GM18498 (cell line): Measurements from ENCODE around the gene PLXNA2.

ENCODE experiments used
- ATAC-seq: cut with Tn5 transposase; IDR thresholded peaks from one replicate; pipeline ENCODE4 v1.9.1; 2021; ENCODE audit warnings: mild to moderate bottlenecking, moderate library complexity; ENCODE audit not compliant: unreplicated experiment

The PLXNA2 gene, protein sequence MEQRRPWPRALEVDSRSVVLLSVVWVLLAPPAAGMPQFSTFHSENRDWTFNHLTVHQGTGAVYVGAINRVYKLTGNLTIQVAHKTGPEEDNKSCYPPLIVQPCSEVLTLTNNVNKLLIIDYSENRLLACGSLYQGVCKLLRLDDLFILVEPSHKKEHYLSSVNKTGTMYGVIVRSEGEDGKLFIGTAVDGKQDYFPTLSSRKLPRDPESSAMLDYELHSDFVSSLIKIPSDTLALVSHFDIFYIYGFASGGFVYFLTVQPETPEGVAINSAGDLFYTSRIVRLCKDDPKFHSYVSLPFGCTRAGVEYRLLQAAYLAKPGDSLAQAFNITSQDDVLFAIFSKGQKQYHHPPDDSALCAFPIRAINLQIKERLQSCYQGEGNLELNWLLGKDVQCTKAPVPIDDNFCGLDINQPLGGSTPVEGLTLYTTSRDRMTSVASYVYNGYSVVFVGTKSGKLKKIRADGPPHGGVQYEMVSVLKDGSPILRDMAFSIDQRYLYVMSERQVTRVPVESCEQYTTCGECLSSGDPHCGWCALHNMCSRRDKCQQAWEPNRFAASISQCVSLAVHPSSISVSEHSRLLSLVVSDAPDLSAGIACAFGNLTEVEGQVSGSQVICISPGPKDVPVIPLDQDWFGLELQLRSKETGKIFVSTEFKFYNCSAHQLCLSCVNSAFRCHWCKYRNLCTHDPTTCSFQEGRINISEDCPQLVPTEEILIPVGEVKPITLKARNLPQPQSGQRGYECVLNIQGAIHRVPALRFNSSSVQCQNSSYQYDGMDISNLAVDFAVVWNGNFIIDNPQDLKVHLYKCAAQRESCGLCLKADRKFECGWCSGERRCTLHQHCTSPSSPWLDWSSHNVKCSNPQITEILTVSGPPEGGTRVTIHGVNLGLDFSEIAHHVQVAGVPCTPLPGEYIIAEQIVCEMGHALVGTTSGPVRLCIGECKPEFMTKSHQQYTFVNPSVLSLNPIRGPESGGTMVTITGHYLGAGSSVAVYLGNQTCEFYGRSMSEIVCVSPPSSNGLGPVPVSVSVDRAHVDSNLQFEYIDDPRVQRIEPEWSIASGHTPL (N-terminal part only)

DNA sequence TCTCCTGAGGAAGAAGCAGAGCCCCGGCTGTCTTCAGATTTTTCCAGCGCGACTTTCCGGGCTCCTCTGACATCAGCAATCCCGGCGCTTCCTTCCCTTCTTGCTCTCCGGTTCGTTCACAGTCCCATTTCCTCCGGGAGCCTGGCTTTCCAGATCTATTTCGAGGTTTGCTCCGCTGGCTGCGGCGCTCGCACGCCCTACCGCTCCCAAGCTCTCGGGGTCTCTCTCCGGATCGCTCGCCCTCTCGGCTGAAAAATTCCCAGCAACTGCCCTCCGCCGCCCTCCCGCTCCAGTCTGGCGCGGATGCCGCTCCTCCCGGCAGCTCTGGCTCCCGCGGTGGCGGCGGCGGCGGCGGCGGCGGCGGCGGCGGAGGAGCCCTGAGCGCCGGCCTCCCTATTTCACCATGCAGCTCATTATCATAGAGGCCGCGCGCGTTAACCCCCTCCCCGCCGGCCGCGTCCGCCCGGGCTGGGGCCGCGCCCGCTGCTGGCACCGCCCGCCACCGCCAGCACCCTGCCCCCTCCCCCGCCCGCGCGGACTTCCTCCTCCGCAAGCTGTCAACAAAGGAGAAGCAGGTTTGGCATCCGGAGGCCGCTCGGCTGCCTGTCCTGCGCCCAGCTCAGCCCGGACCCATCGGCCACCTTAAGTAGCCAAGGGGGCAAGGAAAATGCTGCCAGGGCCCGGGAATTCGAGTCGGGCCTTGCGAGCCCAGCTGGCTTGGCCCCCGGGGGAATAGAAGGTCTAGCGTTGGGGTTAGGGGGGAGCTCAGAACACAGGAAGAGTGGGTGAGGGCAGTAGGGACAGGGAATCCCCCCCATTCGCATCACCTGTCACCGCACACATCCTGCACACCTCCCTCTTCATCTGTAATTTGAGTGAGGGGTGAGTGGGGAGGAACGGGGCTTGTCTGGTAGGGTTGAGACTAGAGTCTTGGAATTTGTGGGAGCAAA is at the start of gene PLXNA2:
Gene PLXNA2 (minus strand): TSS at position 418 of the 950 bp plus-strand sequence. CDS start 26,462 bp downstream, outside the sequence.
- peak; percentile 51 for ATAC-seq

DNA sequence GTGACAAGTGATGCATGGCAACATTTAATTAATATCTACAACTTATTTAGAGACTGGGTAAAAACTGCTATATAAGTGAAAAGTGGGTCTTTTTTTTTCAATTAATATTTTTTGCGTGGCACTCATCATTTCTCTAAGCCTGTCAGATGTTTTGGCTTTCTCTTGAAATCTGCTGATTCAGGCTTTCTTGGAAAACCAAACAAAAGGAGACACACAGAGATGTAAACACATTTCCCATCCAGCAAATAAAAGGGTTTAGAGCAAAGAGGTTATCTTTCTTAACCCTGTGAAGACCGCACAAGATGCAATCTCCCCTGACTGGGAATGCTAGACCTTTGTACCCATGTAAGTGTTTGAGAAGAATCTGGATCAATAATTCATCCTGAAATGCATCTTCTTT is 48.7 kb upstream of the PLXNA2 start:
- no peak for ATAC-seq

DNA sequence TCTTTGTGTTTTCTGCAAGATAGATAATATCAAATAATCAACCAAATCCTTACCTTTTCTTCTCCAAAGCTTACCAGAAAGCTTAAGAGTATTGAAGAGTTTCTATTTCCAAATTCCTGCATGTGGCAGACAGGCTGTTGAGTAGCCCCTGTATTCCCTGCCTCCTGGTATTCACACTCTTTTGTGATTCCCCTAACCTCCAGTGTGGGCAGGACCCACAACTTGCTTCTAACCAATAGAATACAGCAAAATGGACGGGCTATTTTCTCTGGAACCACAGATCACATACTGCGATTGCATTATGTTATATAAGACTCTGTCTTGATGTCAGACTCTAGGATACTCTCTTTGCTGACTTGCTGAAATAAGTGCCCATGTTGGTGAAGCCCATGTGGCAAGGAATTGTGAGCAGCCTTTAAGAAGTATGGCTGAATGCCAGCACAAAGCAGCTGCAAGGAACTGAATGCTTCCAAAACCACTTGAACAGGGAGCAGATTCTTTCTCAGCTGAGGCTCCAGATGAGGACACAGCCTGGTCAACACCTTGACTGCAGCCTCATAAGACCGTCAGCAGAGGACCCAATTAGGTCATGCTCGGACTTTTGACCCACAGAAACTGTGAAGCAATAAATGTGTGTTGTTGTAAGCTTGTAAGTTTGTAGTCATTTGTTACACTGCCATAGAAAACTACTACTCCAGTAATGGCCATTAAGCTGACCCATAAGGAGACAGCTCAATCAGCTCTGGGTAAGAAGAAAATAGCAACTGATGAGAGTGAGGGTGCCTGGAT is 47.9 kb upstream of the PLXNA2 start:
- no peak for ATAC-seq

DNA sequence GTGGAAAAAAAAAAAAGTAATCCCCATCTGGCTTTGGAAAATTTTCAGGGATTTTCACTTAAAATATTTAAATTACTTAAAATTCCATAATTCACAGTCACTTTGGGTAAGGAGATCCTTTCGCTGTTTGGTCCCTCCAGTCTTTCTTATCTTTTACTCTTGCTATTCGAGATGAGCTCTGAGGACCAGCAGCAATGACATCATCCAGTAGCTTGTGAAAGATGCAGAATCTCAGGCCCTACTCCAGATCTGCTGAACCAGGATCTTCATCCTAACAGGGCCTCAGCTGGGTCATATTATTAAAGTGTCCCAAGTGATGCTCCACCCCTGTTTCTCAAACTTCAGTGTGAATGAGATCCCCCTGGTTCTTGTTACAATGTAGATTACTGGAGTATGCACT is 46.9 kb upstream of the PLXNA2 start:
- no peak for ATAC-seq

DNA sequence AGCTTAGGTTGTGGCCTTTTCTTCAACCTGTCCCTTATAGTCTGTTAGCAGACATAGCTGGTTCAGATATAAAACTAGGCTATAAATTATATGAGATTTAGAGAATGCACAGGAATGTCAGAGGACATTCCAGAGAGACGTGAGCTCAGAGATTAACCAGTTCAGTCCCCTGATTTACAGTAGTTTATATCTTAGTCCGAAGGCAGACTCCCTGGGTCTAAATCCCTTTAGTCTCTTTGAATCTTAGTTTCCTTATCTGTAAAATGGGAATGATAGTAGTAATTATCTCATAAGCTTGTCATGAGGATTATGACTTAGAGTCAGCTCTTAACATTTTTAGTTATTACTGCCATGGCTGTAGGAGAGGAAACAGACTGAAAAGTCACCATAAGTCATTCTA is 45.5 kb upstream of the PLXNA2 start:
- ATAC-seq = no peak

DNA sequence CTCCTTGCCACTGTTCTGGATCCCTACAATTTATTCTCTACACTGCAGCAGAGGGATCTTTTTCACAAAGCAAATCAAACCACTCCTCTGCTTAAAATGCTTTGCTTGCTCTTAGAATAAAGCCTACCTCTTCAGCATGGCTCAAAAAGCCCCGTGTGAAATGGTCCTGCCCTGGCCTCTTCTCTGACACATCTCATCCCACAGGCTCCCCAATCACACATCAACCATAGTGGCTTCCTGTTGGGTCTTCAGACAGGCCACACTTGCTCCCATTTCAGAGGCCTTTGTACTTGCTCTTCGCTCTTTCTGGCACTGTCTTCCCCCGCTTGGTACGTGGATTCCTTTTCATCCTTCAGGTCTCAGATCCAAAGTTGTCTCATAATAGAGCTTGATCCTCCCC is 44.3 kb upstream of the PLXNA2 start:
- ATAC-seq = no peak

DNA sequence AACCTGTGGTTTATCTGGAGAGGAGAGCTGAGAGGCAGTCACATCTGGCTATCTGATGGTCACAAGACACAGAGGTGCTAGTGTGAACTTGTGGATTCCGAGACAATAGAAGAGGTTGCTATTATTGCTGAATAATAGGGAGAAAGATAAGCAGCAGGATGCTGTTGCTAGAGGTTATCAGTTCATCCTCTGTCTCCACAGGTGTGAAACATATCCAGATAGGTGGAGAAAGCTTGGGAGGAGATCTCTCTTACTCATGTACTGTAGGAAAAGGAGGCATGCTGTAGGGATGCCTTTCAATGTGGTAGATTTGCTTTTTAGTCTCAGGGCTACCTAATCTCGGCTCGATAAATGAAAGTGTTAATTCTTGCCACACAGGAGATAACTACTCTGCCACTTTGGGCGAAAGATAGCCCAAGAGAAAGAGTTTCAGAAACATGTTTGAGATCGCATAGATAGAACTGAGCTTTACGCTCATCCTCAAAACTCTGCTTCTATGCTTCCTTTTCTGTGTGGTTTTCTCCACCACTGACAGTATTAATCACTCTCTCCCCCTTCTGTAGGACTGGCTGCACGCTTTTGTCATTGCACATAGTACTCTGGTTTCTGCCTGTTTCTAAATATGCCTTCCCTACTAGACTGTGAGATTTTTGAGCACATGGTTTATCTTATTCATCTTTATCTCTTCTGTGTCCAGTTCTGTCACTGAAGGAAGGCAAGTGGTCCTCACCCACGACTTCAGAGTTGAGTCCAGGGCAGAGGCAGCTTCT is 36.7 kb upstream of the PLXNA2 start:
- ATAC-seq = no peak

DNA sequence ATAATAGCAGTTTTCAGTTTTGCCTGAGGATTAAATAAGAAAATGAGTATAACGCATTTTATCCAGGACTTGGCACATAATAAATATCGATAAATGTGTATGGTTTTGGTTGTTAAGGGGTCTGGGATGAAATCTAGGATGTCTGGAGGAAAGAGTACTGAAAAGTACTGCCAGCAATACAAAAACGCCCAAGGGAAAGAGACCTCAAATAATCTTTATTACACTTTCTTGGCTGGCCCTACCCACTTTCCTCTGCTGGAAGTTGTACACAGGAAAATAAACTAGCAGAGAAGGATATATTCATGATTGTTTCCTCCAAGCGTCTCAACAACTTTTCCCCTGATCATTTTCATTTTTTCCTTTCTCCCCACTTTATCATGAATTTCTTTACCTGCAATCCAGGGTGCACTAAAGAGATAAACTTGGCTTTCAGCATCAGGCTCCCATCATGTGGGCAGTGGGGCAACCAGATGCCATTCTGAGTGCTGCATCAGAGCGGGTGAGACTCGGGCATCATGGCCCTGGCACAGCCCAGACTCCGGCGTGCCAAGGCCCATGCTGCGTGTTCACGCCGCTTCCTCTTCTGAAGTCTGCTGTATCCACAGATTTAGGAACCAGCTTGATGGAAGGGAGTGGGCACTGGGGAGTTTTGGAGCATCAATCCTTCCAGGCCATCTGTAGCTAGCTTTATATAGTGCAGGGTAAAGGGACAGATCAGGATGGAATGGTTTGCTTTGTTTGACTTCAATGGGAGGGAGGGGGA is 35.8 kb upstream of the PLXNA2 start:
- no peak for ATAC-seq

DNA sequence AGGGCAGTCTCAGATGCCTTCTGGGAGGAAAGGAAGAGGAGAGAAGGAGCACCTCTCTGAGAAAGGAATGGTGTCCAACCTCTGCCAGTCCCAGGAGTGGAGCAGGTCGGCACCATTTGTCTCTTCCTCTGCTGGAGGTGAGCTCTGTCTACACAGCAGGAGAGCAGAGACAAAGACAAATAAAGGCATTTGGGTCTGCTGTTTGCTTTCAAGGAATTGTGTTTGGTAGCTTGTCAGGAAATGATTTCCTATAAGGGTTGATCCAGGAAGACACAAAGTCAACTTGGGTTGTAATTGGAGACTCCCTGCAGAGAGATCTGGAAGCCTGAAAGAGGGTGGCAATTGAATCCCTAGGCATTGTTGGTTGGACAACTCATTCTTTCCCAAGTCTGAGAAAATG is 34.5 kb upstream of the PLXNA2 start:
- no peak for ATAC-seq

DNA sequence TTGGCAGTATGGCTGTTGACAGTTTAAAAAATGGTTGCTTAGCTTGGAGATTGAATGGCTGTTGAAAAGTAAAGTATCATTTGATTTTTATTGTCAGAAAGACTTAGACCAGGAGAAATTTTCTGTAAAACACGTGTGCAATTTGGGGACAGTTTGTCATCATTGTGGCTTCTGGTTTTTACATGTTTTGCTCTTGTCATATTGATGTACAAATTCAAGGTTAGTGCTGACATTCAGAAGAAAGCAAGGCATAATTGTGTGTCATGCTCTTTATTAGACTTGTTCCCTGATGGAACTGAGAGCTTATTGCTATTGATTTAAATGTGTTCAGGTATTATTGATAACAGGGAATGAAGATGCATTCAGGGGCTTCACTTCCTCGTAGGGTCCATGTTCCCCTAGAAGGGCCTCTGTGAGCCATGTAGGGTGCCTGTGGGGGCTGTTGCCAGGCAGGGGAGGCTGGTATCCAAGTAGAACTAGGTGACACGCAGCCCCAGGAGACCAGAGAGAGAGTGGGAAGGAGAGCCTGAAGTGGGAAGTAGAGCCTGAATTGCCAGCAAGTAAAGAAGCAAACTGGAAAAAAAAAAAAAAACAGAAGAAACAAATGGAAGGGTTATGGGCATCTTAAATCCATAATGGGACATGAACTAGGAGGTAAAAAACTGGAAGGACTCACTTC is 32.7 kb upstream of the PLXNA2 start:
- no peak for ATAC-seq

DNA sequence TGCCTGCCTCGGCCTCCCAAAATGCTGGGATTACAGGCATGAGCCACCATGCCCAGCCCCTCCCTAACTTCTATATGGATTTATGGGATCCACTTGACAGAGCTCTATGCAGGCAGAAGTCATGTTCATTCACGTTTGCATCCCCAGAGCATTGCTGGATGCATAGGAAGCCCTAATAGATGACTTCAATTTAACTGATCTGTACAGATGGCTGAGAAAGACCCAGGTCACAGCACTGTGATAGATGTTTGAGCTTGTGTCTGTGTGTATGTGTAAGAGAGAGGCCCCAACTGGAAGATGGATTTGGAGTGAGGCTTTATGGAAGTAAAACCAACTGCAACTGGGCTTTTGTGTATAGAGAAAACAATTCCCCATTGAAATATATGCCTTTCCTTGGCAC is 30.9 kb upstream of the PLXNA2 start:
- ATAC-seq = no peak

DNA sequence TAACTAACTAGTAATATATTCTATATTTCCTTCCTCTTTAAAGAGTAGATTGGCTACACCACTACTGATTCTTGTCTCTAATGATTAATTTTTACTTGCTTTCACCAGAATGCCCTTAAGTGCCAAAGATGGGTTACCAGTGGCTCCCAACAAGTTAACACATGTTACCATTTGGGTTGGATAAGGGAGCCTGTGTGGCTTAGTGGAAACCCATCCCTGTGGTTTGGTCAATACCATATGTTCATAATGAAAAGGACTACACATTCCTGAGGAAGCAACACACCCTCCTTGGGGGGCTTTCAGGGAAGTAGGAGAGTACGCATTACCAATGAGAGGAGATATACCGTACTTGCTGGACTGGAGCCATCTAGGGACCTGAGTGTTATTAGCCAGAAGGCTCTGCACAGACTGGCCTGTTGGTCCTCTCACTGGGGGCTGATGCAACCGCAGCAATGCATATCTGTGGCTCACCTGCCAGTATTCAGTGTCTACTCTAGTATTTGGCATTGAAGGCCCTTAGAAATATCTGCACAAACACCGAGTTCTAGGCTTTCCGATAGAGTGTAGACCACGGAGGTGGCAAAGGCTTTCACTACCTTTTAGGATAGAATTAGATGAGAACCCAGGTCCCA is 29.3 kb upstream of the PLXNA2 start:
- no peak for ATAC-seq

DNA sequence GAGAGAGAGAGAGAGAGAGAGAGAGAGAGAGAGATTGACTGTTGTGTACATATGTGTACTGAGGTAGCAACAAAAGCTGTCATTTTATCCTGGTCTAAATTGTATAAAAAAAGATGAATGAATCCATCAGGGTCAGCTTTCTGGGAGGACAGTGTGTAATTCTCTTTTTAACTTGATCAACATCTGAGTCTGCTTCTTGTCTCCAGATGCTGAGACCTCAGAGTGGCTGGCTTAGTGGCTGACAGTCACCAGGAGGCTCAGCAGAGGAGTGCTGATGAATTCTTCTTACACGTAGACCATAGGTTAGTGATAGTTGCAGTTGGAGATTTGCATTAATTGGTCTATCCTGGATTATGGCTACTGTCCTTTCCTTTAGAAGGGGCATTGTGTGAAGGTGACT is 28.5 kb upstream of the PLXNA2 start:
- ATAC-seq = no peak

DNA sequence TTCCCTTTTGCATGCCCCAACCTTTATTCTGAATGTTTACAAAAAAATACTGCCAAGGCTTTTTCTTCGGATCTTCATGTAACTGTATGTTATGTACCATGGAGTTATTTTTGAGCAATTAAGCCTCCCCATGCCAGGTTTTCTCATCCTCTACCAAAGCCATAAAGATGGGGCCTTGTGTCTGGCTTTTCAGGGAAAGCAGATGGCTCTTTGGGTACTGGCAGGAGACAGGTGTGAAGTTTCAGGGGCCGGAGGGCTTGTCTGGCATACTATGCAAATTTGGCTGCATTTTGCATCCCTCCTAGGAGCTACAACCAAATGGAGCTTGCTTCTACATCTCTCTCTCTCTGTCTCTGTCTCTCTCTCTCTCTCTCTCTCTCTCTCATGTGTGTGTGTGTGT is 28.1 kb upstream of the PLXNA2 start:
- no peak for ATAC-seq

DNA sequence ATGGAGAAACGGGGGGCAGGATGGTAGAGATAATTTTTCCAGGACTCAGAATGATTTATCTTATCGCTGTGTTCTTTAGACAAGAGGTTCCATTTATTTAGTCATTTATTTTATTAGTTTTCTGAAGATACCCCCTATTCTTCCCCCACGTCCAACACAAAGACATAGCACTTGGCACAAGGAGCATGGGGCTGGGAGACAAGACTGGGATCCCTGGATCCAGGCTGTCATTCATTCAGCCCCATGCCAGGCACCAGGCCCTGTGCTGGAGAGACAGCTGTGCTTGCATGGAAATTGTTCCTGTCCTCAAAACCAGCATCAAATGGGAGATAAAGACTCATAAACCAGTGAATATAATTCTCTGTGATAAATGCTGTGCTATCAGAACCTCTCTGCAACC is 27.1 kb upstream of the PLXNA2 start:
- no peak for ATAC-seq

DNA sequence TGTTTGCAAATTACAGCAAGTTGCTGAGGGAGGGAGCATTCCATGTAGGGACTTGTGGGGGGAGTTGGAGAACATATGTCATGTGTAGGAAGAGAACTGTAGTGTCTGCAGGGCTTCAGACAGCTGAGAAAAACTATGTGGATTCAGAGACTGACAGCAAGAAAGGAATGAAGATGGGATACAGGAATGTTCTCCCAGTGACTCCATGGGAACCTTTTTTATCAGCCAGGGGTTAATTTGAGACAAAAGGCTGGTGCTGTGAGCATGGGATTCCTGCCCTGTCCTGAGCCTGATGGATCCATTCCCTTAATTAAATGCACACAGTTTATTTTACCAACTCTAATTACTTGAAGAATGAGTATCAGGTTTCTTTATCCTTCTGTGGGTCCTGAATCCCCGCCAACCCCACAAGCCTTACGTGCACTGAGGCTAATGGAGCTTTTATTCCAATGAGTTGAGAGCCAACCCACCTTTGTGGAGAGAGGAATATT is 26.5 kb upstream of the PLXNA2 start:
- ATAC-seq = no peak

DNA sequence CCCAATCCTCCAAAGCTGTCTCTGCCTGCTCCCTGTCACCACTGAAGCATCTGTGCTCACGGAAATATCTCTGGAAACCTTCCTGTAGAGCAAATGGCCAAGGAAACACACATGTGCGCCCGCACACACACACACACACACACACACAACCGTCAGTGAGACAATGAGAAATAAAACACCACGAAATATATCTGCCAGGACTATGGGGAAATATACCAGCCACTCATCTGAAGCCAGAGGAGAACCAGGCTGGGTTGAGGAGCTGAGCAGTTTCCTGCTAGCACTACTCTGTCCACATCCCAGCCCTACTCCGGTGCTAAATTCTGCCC is 25.1 kb upstream of the PLXNA2 start:
- ATAC-seq = no peak
